HG03354 (cell line): ENCODE data around the gene CLASP1.
"Not testable (repeated sequence)": the region's sequence is repeated elsewhere in the genome, so short reads cannot be mapped to it uniquely, and the experiment has no call there.

Experiments
- ATAC-seq: cut with Tn5 transposase; IDR thresholded peaks from one replicate; pipeline ENCODE4 v1.9.1; 2021; ENCODE audit warnings: mild to moderate bottlenecking; ENCODE audit not compliant: unreplicated experiment, poor library complexity, severe bottlenecking

The CLASP1 gene

GRCh38 chr2:121649149-121649595, at the start of gene CLASP1:
CLASP1 (minus strand) TSS chr2:121649462; CDS start chr2:121605895, 43,567 bp downstream.
- ATAC-seq: peak; percentile 49

GRCh38 chr2:121698318-121698930, 49.2 kb upstream of the CLASP1 start:
- ATAC-seq: no peak

- ATAC-seq: no peak
Measured at GRCh38 chr2:121697108-121697631, 47.9 kb upstream of the CLASP1 start.

- no peak for ATAC-seq
Measured at GRCh38 chr2:121696410-121696930, 47.2 kb upstream of the CLASP1 start.

- ATAC-seq: no peak
Measured at GRCh38 chr2:121695171-121695451, 45.8 kb upstream of the CLASP1 start.

GRCh38 chr2:121694398-121695170, 45.3 kb upstream of the CLASP1 start:
- ATAC-seq: no peak

- ATAC-seq: not testable (repeated sequence)
Measured at GRCh38 chr2:121690572-121690971, 41.3 kb upstream of the CLASP1 start.

GRCh38 chr2:121690095-121690494, 40.8 kb upstream of the CLASP1 start:
- ATAC-seq: no peak

- no peak for ATAC-seq
Measured at GRCh38 chr2:121689356-121689755, 40.1 kb upstream of the CLASP1 start.

GRCh38 chr2:121688820-121689219, 39.6 kb upstream of the CLASP1 start:
- ATAC-seq: no peak

GRCh38 chr2:121686902-121687301, 37.6 kb upstream of the CLASP1 start:
- ATAC-seq: no peak

- ATAC-seq: no peak
Measured at GRCh38 chr2:121686218-121686617, 37.0 kb upstream of the CLASP1 start.

GRCh38 chr2:121682396-121683298, 33.4 kb upstream of the CLASP1 start:
- ATAC-seq: no peak

GRCh38 chr2:121677855-121678254, 28.6 kb upstream of the CLASP1 start:
- ATAC-seq: no peak

GRCh38 chr2:121671621-121672020, 22.4 kb upstream of the CLASP1 start:
- ATAC-seq: not testable (repeated sequence)

- ATAC-seq: no peak
Measured at GRCh38 chr2:121670181-121670580, 20.9 kb upstream of the CLASP1 start.

- ATAC-seq: no peak
Measured at GRCh38 chr2:121667618-121668017, 18.4 kb upstream of the CLASP1 start.

- ATAC-seq: no peak
Measured at GRCh38 chr2:121666042-121666441, 16.8 kb upstream of the CLASP1 start.

GRCh38 chr2:121665504-121665903, 16.2 kb upstream of the CLASP1 start:
- no peak for ATAC-seq

- ATAC-seq: no peak
Measured at GRCh38 chr2:121664713-121665112, 15.5 kb upstream of the CLASP1 start.
